BJ (cell line): ENCODE data around the gene MMP2. TPM values are rescaled to one million over a fixed set of nuclear protein-coding genes. Genes with fewer than 3 reads are reported as not detected.

ENCODE experiments used
- CTCF ChIA-PET: fragments of 350-600 bp; formaldehyde crosslinking; extraction: SDS; loops from one replicate; lab custom pipeline; 2021; ENCODE audit warnings: antibody characterized with exemption, inconsistent platforms; lab: Yijun Ruan, JAX
- POLR2A ChIA-PET: fragments of 300-600 bp; sonication (Branson Sonifier 250); formaldehyde crosslinking; extraction: SDS; loops from one replicate; lab custom pipeline; 2021; ENCODE audit warnings: antibody characterized with exemption; lab: Charles Lee
- DNase-seq: peaks from one replicate; pipeline ENCODE4 v3.0.0-alpha.2; 2011; ENCODE audit warnings: low read depth
- H3K27me3 ChIP-seq: 2 replicates; pipeline ENCODE4 v1.6.0; 2011; ENCODE audit warnings: low read length; ENCODE audit not compliant: control insufficient read depth, insufficient read depth
- H3K36me3 ChIP-seq: 2 replicates; pipeline ENCODE4 v1.5.1; 2011; ENCODE audit warnings: low read length; ENCODE audit not compliant: control insufficient read depth, insufficient read depth
- H3K4me3 ChIP-seq: 2 replicates; pipeline ENCODE4 v1.5.1; 2011; ENCODE audit warnings: low read depth, mild to moderate bottlenecking, control low read depth, low read length
- CTCF ChIP-seq: IDR thresholded peaks from 2 replicates; pipeline ENCODE4 v1.5.1; 2011; ENCODE audit warnings: low read depth, mild to moderate bottlenecking, control low read depth, inconsistent platforms, low read length, moderate library complexity; ENCODE audit not compliant: insufficient read depth
- polyA plus RNA-seq: library from polyadenylated mRNA; depleted of rRNA; stranded (reverse); fragments of >200 nt; gene quantifications from 2 replicates; pipeline ENCODE4 v1.2.3, GENCODE V29; 2011

The MMP2 gene
- polyA plus RNA-seq, 1 experiment = 1,609 TPM

GRCh38 chr16:55491691-55492090, 12.7 kb downstream of the MMP2 start:
- H3K36me3 ChIP-seq = peaks cover 51% of the 10 kb centered on the region
- no peaks in the 10 kb centered on the region for H3K27me3 ChIP-seq
- DNase-seq = no peak
- no peak for TF ChIP-seq CTCF
- ChIA-PET POLR2A (interaction anchor here (0.6 kb wide), 1 partner anchor 45 kb away, joined by 12 read pairs; no protein-coding TSS in a partner anchor), CTCF (interaction anchor here (1.1 to 1.9 kb wide), 2 partner anchors 27 to 153 kb away, joined by 4 to 9 read pairs; no protein-coding TSS in a partner anchor)
- H3K4me3 ChIP-seq = no peak overlapping the region

DNA sequence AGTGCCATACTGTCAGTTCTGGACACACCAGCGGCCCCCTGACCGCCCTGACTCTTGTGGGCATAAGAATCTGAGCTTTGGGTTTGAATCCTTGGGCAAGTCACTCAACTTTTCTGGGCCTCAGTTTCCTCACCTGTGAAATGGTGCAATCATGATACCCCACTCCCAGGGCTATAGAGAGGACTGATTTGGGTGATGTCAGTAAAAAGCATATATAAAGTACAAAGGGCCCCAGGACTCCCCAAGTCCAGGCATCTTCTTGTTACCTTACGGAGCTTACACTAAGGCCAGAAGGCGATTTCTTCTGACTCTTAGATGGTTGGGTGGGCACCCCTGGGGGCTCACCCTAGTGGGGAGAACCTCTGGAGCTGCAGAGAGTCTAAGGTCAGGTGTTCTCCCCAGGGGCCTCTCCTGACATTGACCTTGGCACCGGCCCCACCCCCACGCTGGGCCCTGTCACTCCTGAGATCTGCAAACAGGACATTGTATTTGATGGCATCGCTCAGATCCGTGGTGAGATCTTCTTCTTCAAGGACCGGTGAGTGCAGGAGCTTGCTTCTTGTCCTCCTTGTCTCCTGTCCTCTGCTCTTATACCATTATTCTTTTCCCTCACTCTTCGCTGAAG, 13.9 kb downstream of the MMP2 start:
- CTCF ChIA-PET = interaction anchor here (0.7 to 1.9 kb wide), 4 partner anchors 28 to 209 kb away, joined by 3 to 9 read pairs (median 4); no protein-coding TSS in a partner anchor
- POLR2A ChIA-PET = no interaction called here
- Histone ChIP-seq H3K36me3 (peaks cover 58% of the 10 kb centered on the region), H3K27me3 (no peaks in the 10 kb centered on the region), H3K4me3 (no peak overlapping the region)
- TF ChIP-seq CTCF = no peak
- no peak for DNase-seq

GRCh38 chr16:55494994-55495421, 16.0 kb downstream of the MMP2 start:
- Histone ChIP-seq H3K4me3 (no peak overlapping the region), H3K27me3 (no peaks in the 10 kb centered on the region), H3K36me3 (peaks cover 45% of the 10 kb centered on the region)
- peak; percentile 30; the same call in 1 of the 2 replicates for TF ChIP-seq CTCF
- peak; percentile 86 for DNase-seq
- POLR2A ChIA-PET = interaction anchor here (0.6 to 1.0 kb wide), 2 partner anchors 15 to 24 kb away, joined by 4 to 5 read pairs; no protein-coding TSS in a partner anchor
- CTCF ChIA-PET = interaction anchor here (0.8 to 1.5 kb wide), 11 partner anchors 9 to 211 kb away, joined by 3 to 8 read pairs (median 3); no protein-coding TSS in a partner anchor

DNA sequence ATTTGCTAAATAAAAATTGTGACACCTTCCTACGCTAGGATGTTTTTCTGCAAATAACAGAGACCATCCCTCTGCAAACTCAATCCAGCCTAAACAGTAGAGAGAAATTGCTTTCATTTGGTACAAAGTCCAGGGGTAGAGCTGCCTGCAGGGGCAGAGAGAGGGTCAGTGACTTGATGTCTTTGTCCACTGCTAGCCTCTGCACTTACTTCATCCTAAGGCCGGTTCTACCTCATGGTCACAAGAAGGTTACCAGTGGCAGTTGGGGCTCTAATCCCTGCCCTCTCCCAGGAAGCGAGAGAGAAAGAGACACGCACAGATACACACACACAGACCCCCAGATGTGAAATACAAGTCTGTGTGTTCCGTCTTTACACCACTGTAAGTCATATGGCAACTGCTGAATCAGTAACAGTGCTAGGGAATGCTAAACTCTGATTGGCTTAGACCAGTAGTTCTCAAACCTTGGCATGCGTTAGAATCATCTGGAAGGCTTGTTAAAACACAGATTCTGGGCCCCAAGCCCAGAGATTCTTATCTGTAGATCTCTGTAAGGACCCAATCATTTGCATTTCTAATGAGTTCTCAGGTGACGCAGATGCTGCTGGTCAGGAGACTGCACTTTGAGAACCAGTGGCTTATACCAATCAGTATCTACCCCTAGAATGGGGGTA, 16.8 kb downstream of the MMP2 start:
- H3K4me3 ChIP-seq = no peak overlapping the region
- H3K36me3 ChIP-seq = peaks cover 39% of the 10 kb centered on the region
- CTCF ChIA-PET = interaction anchor here (0.8 to 1.5 kb wide), 11 partner anchors 9 to 210 kb away, joined by 3 to 8 read pairs (median 3); no protein-coding TSS in a partner anchor
- POLR2A ChIA-PET = interaction anchor here (1.0 kb wide), 1 partner anchor 16 kb away, joined by 4 read pairs; no protein-coding TSS in a partner anchor
- TF ChIP-seq CTCF = no peak
- DNase-seq = peak; percentile 94
- H3K27me3 ChIP-seq = no peaks in the 10 kb centered on the region
